Activated CD4-positive, alpha-beta T cell treated with anti-CD3 and anti-CD28 coated beads for 48 hours (primary cell): Measurements from ENCODE around the gene POLR3GL.

Experiments used
- DNase-seq: peaks from one replicate; pipeline ENCODE4 v3.0.0-alpha.2; 2020

POLR3GL gene

DNA sequence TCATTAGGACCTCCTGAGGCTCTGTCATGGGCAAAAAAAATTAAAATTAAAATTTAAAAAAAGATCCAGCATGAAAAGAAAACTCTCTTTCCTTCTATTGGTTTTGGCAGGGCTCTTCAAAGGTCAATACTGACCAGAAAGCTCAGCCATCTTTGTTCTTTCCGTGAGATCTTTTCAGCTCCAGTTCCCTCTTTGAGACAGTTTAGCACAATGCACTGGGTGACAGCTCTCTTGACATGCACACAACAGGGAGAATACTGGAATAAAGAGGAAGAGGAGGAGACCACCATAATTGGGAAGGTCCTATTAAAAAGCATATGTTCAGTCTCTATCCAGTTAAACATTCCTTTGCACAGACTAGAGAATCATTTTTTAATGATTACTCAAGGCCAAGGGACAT lies 13.0 kb upstream of the POLR3GL start:
- DNase-seq: no peak

DNA sequence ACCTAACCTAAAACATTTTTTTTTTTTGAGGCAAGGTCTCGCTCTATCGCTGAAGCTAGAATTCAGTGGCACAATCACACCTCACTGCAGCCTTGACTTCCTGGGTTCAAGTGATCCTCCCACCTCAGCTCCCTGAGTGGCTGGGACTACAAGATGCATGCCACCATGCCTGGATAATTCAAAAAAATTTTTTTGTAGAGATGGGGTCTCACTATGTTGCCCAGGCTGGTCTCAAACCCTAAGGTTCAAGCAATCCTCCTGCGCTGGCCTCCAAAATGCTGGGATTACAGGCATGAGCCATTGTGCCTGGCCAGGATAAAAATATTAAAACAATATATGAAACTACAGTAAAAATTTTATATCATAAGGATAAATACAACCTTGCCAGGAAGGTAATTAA lies 11.6 kb upstream of the POLR3GL start:
- no peak for DNase-seq

DNA sequence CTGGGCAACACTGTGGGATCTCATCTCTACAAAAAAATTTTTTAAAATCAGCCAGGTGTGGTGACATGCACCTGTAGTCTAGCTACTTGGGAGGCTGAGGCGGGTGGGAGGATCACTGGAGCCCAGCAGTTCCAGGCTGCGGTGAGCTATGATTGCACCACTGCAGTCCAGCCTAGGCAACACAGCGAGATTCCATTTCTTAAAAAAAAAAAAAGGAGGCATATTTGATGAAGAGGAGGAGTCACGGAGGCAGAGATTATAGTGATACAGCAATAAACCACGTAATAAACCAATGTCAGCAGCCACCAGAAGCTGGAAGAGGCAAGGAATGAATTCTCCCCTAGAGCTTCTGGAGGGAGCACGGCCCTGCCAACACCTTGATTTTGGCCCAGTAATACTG lies 10.6 kb upstream of the POLR3GL start:
- DNase-seq: no peak

DNA sequence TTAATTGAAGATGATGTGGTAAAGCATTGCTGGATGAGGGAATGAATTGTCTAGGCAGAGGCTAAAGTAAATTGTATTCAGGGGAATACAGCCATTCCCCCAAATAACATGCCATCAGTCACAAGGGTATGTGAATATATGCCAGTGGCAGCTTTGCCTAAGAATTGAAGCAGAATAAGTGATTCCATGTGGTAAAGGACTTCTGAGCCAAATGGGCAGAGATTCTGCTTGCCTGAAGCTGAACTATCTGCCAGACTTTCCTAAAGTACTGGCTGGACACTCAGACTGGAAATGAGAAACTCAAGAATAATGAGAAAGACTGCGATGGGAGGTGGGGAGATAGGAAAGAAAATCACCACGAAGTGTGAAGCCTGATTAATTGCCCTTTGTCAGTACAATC lies 9.1 kb upstream of the POLR3GL start:
- DNase-seq: no peak

DNA sequence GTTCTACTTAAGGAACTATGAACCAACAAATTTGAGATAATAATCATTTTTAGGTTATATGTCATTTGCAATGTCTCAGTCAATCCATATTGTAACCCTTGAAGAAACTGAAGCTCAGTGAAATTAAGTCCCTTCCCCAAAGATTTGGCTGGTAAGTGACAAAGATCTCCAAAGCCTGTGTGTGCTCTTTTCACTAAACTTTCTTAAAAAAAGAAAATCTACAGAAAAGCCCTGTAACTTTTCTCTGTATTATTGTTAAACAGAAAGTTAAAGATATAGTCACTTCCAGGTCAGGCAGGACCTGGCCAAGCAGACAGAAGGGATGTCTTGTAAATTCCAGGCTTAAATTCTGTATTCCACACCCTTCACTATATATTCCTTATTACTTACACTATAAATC lies 8.1 kb upstream of the POLR3GL start:
- no peak for DNase-seq

DNA sequence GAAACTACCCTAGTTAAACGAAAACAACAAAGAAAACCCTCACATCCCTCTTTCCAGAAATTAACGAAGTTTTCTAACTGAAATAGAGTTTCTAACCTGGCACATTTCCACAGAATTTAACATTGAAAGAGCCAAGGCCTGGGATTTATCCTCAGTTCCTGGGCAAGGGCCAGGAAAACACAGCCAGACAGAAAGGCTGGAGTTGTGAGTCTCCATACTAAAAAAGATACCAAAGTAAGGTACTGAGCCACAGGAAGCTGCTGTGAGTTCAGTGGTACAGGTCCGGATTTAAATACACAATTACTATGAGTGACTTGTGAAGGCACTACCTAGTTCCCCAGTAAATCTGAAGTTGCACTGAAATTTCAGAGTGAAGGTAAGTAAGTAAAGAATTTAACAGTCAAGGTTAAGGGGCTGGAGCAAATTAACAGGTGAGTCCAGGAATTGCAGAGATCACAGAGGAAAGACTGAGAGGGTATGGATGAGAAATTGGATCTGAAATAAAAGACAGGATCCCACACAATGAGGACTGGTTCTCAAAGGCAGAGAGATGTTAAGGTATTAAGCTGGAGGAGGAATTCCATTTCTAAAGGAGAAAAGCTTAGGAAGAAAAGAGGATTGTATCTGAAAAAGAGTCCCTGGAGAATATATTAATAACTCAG lies 7.6 kb upstream of the POLR3GL start:
- no peak for DNase-seq

DNA sequence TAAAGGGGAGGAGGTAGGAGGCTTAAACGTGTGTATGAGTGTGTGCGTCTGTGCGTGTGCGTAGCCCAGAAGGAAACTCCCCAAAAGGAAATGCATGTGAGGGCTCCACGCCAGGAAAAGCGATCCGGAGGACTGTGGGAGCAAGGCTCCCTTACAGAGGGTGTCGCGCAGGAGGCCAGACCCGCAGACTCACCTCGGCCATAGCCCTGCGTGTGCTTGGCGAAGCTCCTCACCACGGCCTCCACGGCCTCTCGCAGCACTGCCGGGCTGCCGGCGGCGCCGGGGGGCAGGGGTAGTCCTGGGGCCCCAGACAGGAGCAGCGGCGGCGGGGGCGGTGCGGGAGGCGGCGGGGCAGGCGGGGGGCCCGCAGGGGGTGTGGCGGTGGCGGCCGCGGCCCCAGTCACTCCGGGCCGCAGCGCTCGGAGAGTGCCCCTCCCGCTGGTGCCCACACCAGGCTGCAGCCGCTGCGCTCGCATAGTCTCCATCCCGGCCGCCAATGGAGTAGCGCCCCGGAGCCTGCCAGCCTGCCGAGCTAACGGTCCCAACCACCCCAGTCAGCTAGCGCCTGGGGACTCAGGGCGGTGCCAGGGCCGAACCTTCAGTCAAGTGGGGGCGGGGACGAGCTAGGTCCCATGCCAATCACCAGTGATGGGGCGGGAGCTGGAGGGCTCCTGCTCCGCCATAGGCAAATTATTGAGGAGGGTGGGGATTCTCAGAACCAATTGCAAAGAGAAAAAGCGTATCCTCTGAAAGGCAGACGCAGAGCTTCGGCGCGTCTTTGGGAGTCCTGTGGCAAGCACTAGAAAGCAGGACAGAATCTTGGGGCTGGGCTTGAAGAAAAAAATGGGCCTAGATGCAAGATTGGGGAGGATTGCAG lies 6.8 kb upstream of the POLR3GL start, which contains the start of gene LIX1L:
Gene LIX1L, minus strand, starts transcription at position 575 of the 877 bp plus-strand sequence. Its CDS starts 90 bp downstream, at position 485.
- DNase-seq: peak; percentile 97

DNA sequence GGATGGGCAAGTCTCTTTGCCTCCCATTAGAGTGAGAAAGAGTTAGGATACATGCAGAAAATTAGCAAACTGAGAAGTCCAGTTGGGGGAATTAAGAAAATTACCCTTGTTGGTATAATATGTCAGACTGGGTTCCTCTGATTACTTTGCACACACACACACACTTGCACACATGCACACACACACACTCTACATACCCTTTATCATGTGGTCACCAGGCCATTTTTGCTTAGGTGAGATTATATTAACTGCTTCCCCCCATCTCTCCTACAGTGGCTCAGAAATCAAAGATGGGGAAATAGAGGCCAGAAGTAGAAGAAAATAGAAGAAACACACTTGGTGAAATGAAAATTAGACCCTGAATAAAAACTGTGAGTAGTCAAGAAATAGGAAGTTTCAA lies 5.8 kb upstream of the POLR3GL start:
- no peak for DNase-seq

DNA sequence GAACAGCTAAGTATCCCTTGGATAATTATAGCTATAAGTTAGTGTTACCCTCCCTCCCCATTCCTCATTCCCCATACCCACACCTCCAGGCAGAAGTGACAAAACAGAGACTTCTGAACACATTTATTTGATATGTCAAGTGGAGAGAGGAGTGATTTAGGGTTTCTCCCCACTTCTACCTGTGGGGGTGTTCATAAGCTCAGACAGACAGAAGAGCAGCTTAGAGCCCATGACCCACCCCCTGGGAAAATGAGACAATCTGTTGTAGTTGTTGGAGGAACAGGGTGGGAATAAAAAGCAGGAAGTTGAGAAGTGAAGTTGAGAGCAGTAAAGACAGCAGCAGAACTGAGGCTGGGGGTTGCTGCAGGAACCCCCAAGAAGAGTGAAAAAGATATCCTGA lies 5.2 kb upstream of the POLR3GL start:
- no peak for DNase-seq

DNA sequence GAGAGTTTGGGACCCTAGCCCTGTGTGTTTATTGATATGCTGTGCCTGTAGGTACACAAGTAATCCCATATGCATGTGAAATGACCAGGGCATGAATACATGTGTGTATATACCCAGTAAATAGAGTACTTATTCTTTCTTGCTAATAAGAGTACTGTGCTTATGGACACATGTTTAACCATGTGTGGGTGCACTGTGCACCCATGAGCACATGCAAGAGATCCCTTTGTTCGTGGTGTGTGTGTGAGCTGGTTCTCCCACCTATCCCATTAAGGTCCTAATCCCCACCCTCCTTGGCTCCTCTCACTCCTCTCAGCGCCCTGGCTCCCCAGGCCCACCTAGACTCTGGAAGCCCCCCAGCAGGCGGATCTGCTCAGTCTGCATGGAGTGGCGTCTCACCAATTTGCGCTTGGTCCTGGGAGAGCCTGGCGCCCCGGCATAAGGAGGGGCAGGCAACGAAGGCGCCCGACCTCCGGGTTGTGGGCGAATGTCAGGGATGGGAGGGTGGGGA lies 4.5 kb upstream of the POLR3GL start:
- DNase-seq: no peak

DNA sequence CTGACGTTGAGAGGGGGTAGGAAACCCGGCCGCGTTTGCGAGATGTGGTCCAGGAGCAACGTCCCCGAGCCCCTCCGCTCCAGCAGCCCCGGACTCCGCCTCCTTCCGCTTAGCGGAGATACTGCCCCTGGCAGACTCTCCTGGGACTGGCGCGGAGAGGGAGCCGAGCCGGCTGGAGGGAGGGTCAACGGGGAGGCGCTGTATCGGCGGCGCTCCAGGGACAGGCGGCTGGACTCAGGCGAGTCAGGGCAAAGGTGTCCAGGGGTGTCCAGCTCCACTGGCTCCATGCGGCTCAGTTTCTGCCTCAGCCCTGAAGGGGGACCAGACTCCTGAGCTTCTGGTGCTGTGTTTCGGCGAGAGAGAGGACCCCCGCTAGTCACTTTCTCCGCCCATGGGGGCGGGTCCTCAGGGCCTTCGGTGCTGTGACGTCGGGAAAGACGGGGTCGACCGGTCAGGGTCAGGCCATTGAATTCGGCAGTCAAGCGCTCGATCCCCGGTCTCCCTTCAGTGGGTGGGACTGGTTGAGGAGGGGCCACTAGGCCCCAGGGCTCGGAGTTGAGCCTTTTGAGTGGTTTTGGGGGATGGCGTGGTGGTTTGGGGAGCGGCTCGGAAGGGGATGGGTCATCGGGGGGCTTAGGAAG lies 3.9 kb upstream of the POLR3GL start:
- peak; percentile 59 for DNase-seq

DNA sequence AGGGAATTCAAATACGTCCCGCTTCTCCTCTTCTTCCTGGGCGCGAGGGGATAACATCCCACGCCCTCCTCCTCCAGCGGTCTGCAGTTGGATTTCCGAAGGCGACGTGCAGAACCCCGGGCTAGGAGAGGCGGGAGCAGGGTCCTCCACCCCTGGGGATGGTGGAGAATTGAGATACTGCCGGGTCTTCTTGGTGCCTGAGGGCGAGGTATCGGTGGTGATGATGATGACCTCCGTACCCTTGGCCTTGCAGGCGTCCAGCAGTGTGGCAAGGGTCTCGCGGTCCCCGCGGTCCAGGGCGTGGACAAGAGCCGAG lies 3.4 kb upstream of the POLR3GL start:
- DNase-seq: no peak

DNA sequence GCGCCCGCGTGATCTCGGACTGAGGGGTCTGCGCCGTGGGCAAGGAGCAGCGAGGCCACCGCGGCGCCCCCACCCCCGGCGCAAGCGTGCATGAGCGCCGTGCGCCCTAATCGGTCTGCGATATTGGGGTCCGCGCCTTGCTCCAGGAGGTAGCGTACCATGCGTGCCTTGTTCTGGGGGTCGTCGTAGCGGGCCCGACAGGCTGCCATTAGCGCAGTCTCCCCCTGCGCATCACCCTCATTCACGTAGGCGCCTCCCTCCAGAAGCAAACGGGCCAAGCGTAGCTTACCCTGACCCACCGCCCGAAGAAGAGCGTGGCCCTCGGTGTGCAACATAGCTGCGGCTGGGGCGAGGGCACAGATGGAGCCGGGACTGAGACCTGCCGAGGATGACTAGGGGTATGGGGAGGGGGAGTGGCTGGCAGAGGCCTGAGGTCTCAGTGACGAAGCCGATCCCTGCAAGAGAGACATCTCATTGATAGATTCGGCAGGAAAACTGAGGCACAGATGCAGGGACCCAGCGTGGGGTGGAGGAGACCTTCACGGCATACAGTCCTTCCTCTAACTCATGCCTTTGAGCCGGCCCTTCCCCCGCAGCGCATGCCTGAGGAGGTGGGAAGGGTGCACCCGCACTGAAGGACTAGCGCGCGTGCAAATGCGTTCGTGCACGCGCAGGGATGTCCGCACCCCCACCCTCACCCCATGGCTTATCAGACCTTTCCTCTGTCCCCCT lies 2.9 kb upstream of the POLR3GL start:
- DNase-seq: peak; percentile 80

DNA sequence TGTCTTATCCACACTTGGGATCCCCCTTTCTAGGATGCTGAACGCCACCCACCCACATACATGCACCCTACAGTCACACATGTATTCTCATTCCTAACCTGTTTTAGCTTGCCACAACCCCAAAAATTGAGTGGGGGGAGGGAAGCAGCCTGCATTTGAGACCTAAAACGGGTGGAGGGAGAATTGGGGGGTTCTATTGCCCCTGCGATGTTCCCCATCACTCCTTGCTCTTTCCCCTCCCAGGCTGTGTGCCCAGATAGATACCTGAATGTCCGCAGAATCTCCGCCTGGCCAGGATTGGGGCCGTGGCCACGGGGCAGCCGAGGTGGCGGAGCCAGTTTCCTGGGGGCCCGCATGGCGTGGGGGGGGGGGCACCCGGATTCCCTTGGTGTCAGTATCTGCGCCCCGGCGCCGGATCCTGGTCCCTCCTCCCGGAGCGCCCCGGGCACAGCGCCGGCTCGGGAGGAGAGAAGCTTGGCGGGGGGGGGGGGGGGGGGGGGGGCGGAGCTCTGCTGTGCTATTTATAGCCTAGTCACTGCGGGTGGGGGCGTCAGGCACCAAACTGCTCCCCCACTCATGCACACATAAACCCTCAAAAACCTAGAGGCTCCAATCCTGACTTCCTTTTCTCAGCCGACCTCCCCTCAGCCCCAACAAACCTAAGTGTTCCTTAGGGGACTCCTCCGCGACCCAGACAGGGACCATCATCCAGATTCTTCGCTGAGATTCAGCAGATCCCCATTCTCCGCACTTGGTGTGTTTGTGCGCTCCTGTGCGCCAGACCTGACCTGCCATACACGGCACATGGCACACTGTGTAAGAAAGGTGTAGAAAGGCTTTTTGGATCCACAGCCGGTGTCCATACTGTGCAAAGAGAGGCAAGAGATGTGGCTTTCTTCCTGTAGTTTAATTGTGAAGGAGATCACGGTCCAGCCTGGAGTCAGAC lies 2.1 kb upstream of the POLR3GL start:
- peak; percentile 50 for DNase-seq

DNA sequence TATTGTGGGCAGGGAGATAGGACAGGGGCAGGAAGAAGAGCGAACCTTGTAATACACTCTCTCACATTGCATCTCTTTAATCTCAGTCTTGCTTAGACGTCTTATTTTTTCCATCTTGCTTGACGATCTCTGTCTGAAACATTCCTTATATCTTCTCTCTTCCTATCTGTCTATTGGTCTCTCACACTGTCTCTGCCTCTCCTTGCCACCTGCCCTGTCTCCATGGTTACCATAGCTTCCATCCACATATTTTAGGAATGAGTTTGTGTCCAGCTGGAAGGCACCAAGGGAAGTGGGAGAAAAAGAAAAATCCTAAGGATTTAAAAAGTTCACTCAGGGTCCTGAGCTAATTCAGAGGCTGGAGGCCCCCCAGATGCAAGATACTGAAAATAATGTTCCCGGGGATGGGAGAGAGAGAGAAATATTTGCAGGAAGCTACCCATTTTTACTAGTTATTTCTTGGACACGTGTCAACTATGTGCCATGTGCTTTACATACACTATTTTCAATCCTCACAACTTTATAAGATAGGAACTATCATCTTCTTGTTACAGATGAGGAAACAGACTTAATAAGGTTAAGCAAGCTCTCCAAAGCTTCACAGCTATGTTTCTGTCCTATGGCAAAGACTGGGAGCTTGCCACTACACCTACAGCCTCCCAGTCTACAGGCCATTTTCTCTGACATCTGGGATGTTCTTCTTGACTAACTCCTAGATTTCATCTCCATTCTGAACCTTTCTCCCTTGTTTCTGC lies 1.0 kb upstream of the POLR3GL start:
- DNase-seq: no peak

DNA sequence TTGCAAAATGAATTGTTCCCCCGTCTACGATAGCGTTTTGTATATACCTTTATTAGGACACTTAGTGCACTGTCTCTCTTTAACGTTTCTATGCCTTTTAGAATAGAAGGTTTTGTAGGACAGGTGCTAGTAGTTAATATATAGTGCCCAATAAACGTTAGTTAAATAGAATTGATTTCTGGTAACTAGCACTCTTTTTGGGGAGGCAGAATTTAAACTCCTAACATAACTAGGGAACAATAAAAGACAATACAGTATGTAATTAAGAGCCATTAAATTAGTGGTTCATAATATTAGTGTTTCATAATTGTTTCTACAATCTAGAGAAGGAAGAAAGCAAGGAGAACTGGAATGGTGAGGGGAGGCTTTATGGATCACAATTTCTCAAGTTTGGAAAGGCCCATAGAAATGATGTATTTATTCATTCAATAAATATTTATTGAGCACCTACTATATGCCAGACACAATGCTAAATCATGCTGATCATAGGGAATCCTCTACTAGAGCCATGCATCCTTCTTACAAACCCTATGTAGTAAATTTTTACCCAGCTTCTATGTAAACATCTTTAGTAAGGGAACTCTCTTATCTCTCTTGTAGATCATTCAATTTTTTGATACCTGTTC lies 742 bp downstream of the POLR3GL start:
- DNase-seq: no peak

DNA sequence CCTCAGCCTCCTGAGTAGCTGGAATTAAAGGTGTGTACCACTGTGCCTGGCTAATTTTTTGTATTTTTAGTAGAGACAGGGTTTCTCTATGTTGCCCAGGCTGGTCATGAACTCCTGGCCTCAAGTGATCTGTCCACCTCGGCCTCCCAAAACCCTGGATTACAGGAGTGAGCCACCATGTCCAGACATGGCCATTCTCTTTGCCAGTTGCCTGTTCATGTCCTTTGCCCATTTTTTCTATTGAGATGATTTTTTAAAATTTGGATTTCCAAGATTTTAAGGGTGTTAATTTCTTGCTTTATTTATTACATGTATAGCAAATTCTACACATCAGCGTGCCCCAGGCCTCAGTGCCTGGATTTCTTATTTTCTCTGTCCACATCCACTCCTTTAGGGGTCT lies 2.8 kb downstream of the POLR3GL start:
- no peak for DNase-seq

DNA sequence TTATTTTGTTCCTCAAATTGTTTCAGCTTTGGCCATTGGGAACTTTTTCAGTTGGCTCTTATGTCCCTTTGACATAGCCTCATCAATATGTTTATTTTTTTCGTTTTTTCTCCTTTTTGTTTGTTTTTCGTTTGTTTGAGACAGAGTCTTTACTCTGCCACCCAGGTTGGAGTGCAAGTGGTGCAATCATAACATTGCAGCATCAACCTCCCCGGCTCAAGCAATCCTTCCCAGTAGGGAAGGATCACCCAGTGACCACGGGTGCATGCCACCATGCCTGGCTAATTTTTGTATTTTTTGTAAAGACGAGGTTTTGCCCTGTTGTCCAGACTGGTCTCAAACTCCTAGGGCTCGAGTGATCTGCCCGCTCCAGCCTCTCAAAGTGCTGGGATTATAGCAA lies 8.1 kb downstream of the POLR3GL start:
- DNase-seq: no peak

DNA sequence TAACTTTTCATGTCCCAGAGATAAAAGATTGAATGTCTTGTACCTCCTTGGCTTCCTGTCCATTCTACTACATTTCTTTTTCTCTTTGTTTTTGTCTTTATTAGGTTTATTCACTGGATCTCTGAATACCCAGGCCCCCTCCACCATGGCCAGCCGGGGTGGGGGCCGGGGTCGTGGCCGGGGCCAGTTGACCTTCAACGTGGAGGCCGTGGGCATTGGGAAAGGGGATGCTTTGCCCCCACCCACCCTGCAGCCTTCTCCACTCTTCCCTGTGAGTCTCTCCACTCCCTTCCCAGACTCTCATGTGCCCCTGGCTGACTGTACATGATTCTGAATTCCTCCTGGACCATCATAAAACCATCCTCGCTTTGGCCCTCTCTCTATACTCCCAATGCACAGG lies 10.2 kb downstream of the POLR3GL start:
- DNase-seq: no peak

DNA sequence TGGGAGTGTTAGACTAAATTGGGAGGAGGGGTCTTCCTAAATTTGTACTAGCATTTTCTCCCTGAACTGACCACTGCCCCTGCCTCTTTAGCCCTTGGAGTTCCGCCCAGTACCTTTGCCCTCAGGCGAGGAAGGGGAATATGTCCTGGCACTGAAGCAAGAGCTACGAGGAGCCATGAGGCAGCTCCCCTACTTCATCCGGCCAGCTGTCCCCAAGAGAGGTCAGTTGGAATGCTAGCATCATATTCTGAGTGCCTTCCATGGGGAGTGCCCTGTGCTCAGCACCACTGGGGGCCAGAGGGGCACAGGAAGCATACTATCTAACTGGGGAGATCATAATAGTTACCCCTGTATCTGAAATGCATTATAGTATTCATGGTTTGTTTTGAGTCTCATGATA lies 10.7 kb downstream of the POLR3GL start:
- DNase-seq: no peak

DNA sequence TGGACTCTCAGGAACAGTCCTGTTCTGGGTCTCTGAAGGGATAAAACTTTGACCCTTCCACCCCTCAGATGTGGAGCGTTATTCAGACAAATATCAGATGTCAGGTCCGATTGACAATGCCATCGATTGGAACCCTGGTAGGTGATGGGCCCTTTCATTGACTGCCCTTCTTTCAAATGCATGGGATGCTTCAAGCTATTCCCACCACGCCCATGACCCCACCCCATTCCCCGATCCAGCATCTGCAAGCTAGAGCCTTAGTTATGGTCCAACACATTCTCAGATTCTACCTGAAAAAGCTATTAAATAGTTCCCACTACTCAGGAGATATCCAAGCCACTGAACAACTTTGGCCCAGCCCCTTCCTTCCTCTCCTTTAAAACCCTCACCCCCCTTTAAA lies 12.5 kb downstream of the POLR3GL start:
- no peak for DNase-seq
